T-helper 2 cell treated with Interferon-gamma antibody and Interleukin-4, amounts not matched to agents 5 μg/mL and 100 μg/mL, for 36 hours (primary cell): ENCODE data around the gene SYNE1.
"Not testable (repeated sequence)": the region's sequence is repeated elsewhere in the genome, so short reads cannot be mapped to it uniquely, and the experiment has no call there.

Source experiments
- DNase-seq: peaks from one replicate; pipeline ENCODE4 v3.0.0; 2021; ENCODE audit warnings: low spot score
- H3K27ac Mint-ChIP-seq: one replicate; pipeline ENCODE4 v1.8.0; 2021; ENCODE audit warnings: mild to moderate bottlenecking, mixed read lengths
- H3K27me3 Mint-ChIP-seq: one replicate; pipeline ENCODE4 v1.8.0; 2021; ENCODE audit warnings: low read depth, mixed read lengths
- H3K36me3 Mint-ChIP-seq: one replicate; pipeline ENCODE4 v1.8.0; 2021; ENCODE audit warnings: low read depth, mixed read lengths
- H3K4me1 Mint-ChIP-seq: one replicate; pipeline ENCODE4 v1.8.0; 2021; ENCODE audit warnings: low read depth, mixed read lengths
- H3K4me3 Mint-ChIP-seq: one replicate; pipeline ENCODE4 v1.8.0; 2022; ENCODE audit warnings: mild to moderate bottlenecking, moderate library complexity, mixed read lengths
- H3K9me3 Mint-ChIP-seq: one replicate; pipeline ENCODE4 v1.8.0; 2021; ENCODE audit warnings: mixed read lengths

SYNE1 gene

GRCh38 chr6:152426276-152426675 is 210.9 kb downstream of the SYNE1 start:
- Mint-ChIP-seq H3K9me3 (no peaks in the 10 kb centered on the region), H3K36me3 (no peaks in the 10 kb centered on the region), H3K27ac (no peak overlapping the region), H3K4me3 (no peak overlapping the region), H3K27me3 (peaks cover 10% of the 10 kb centered on the region), H3K4me1 (no peaks in the 10 kb centered on the region)
- no peak for DNase-seq

- H3K27ac Mint-ChIP-seq: no peak overlapping the region
- no peak for DNase-seq
- H3K9me3 Mint-ChIP-seq: no peaks in the 10 kb centered on the region
- no peaks in the 10 kb centered on the region for H3K36me3 Mint-ChIP-seq
- no peak overlapping the region for H3K4me3 Mint-ChIP-seq
- no peaks in the 10 kb centered on the region for H3K4me1 Mint-ChIP-seq
- H3K27me3 Mint-ChIP-seq: peaks cover 5% of the 10 kb centered on the region
Measured at GRCh38 chr6:152423216-152424103, 213.7 kb downstream of the SYNE1 start.

- not testable (repeated sequence) for DNase-seq, H3K9me3 Mint-ChIP-seq, H3K36me3 Mint-ChIP-seq, H3K4me3 Mint-ChIP-seq, H3K27me3 Mint-ChIP-seq, H3K27ac Mint-ChIP-seq, H3K4me1 Mint-ChIP-seq
Measured at GRCh38 chr6:152421496-152421895, 215.7 kb downstream of the SYNE1 start.

GRCh38 chr6:152420696-152421095 is 216.5 kb downstream of the SYNE1 start:
- Mint-ChIP-seq H3K4me3 (no peak overlapping the region), H3K27me3 (peaks cover 7% of the 10 kb centered on the region), H3K9me3 (no peaks in the 10 kb centered on the region), H3K36me3 (no peaks in the 10 kb centered on the region), H3K27ac (no peak overlapping the region), H3K4me1 (no peaks in the 10 kb centered on the region)
- no peak for DNase-seq

GRCh38 chr6:152418551-152418950 is 218.6 kb downstream of the SYNE1 start:
- no peak for DNase-seq
- H3K36me3 Mint-ChIP-seq: no peaks in the 10 kb centered on the region
- H3K27me3 Mint-ChIP-seq: peaks cover 5% of the 10 kb centered on the region
- H3K27ac Mint-ChIP-seq: no peak overlapping the region
- H3K9me3 Mint-ChIP-seq: no peaks in the 10 kb centered on the region
- no peaks in the 10 kb centered on the region for H3K4me1 Mint-ChIP-seq
- H3K4me3 Mint-ChIP-seq: no peak overlapping the region

- Mint-ChIP-seq H3K9me3 (no peaks in the 10 kb centered on the region), H3K4me1 (no peaks in the 10 kb centered on the region), H3K4me3 (no peak overlapping the region), H3K36me3 (no peaks in the 10 kb centered on the region), H3K27me3 (peaks cover 2% of the 10 kb centered on the region), H3K27ac (no peak overlapping the region)
- no peak for DNase-seq
Measured at GRCh38 chr6:152416652-152417051, 220.5 kb downstream of the SYNE1 start.

GRCh38 chr6:152404936-152405595 is 232.1 kb downstream of the SYNE1 start:
- Mint-ChIP-seq H3K27me3 (no peaks in the 10 kb centered on the region), H3K4me3 (no peak overlapping the region), H3K36me3 (no peaks in the 10 kb centered on the region), H3K27ac (no peak overlapping the region), H3K4me1 (no peaks in the 10 kb centered on the region), H3K9me3 (no peaks in the 10 kb centered on the region)
- DNase-seq: no peak

- Mint-ChIP-seq H3K36me3 (no peaks in the 10 kb centered on the region), H3K27me3 (no peaks in the 10 kb centered on the region), H3K9me3 (no peaks in the 10 kb centered on the region), H3K4me3 (no peak overlapping the region), H3K4me1 (no peaks in the 10 kb centered on the region), H3K27ac (no peak overlapping the region)
- no peak for DNase-seq
Measured at GRCh38 chr6:152404086-152404857, 232.9 kb downstream of the SYNE1 start.

GRCh38 chr6:152402791-152403190 is 234.4 kb downstream of the SYNE1 start:
- Mint-ChIP-seq H3K27ac (no peak overlapping the region), H3K27me3 (no peaks in the 10 kb centered on the region), H3K4me1 (no peaks in the 10 kb centered on the region), H3K36me3 (no peaks in the 10 kb centered on the region), H3K9me3 (no peaks in the 10 kb centered on the region), H3K4me3 (no peak overlapping the region)
- DNase-seq: no peak

GRCh38 chr6:152401978-152402377 is 235.2 kb downstream of the SYNE1 start:
- Mint-ChIP-seq H3K4me1 (no peaks in the 10 kb centered on the region), H3K27ac (no peak overlapping the region), H3K4me3 (no peak overlapping the region), H3K36me3 (no peaks in the 10 kb centered on the region), H3K9me3 (no peaks in the 10 kb centered on the region), H3K27me3 (no peaks in the 10 kb centered on the region)
- no peak for DNase-seq

GRCh38 chr6:152399399-152399798 is 237.8 kb downstream of the SYNE1 start:
- Mint-ChIP-seq H3K27me3 (peaks cover under 1% of the 10 kb centered on the region), H3K27ac (no peak overlapping the region), H3K9me3 (no peaks in the 10 kb centered on the region), H3K4me3 (no peak overlapping the region), H3K4me1 (no peaks in the 10 kb centered on the region), H3K36me3 (no peaks in the 10 kb centered on the region)
- DNase-seq: no peak

- no peaks in the 10 kb centered on the region for H3K36me3 Mint-ChIP-seq
- no peak overlapping the region for H3K4me3 Mint-ChIP-seq
- H3K9me3 Mint-ChIP-seq: no peaks in the 10 kb centered on the region
- no peaks in the 10 kb centered on the region for H3K4me1 Mint-ChIP-seq
- peaks cover 3% of the 10 kb centered on the region for H3K27me3 Mint-ChIP-seq
- no peak for DNase-seq
- no peak overlapping the region for H3K27ac Mint-ChIP-seq
Measured at GRCh38 chr6:152398993-152399392, 238.2 kb downstream of the SYNE1 start.

- H3K27ac Mint-ChIP-seq: no peak overlapping the region
- peaks cover 3% of the 10 kb centered on the region for H3K27me3 Mint-ChIP-seq
- H3K4me1 Mint-ChIP-seq: no peaks in the 10 kb centered on the region
- DNase-seq: no peak
- H3K4me3 Mint-ChIP-seq: no peak overlapping the region
- no peaks in the 10 kb centered on the region for H3K36me3 Mint-ChIP-seq
- H3K9me3 Mint-ChIP-seq: no peaks in the 10 kb centered on the region
Measured at GRCh38 chr6:152398316-152398715, 238.8 kb downstream of the SYNE1 start.

GRCh38 chr6:152394303-152394702 is 242.9 kb downstream of the SYNE1 start:
- Mint-ChIP-seq H3K9me3 (no peaks in the 10 kb centered on the region), H3K27me3 (peaks cover 3% of the 10 kb centered on the region), H3K4me1 (no peaks in the 10 kb centered on the region), H3K36me3 (no peaks in the 10 kb centered on the region), H3K4me3 (no peak overlapping the region), H3K27ac (no peak overlapping the region)
- DNase-seq: no peak
